ENCODE measurements around the gene FER1L5. TPM values are rescaled to one million over a fixed set of nuclear protein-coding genes. Genes with fewer than 3 reads are reported as not detected.

FER1L5 gene
- total RNA-seq, 2 donors from 2014 or later = 0.78 to 3.6 TPM

DNA sequence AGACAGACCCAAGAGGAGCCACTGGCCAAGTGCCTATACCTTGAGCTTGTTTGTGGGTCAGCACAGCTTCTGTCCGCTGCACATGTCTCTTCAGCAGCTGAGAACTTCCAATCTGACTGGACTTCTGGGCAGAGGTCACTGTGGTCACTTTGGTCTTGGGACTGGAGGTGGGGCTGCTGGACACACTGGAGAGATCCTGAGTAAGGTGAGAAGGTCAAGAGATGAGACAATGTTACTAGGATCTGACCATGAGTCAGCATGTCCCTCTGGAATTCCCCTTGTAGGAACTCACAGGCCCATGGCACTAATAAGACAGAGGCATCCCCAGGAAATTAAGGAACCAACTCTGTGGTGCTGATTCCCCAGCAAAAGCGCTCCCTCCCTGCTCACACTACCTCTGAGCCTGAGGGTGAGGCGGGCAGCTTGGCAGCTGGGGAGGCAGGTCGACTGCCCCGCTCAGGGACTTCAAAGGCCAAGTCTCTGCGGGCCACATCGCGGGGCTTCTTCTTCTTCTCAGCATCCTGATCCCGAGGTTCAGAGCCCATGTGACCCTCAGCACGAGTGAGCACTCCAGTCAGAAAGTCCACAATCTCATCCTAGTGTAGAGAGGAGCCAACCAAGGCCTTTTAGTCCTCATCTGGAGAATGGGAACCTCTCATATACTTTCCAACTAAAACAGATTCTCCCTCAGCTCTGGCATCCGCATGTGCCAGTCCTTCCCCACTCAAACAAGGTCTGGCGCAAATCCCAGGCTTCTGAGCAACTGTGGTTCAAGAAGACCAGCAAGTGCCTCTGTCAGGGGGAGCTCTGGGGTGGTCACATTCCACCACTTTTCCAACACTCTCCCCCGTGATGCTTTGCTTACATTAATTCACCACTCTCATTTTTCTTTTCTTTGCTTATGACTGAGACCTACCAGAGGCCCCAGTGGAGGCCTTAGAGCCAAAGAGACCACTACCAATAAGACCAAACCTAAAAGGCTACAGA lies 33.8 kb upstream of the FER1L5 start:
- intact Hi-C loops (cut with DNase I) = no loop called here
- H3K4me1 ChIP-seq = peaks cover 34% of the 10 kb centered on the region
- no peaks in the 10 kb centered on the region for H3K9me3 ChIP-seq
- H3K27ac ChIP-seq = no peak overlapping the region
- no peak overlapping the region for H3K4me3 ChIP-seq
- ATAC-seq = no peak
- no peak for DNase-seq
- H3K36me3 ChIP-seq (replicated peaks in 1 of 2; ENCODE audit: insufficient read depth in 1 of 2, low read depth in 2 of 2) = peaks cover 12 to 33% of the 10 kb centered on the region in 2 donors
- 88 to 92% methylated on average over 4 to 13 of the region's 13 CpGs for WGBS, 2 donors
- TF ChIP-seq POLR2A (IDR thresholded peaks at IDR 0.05) = no peak
- TF ChIP-seq, protein P1, sequence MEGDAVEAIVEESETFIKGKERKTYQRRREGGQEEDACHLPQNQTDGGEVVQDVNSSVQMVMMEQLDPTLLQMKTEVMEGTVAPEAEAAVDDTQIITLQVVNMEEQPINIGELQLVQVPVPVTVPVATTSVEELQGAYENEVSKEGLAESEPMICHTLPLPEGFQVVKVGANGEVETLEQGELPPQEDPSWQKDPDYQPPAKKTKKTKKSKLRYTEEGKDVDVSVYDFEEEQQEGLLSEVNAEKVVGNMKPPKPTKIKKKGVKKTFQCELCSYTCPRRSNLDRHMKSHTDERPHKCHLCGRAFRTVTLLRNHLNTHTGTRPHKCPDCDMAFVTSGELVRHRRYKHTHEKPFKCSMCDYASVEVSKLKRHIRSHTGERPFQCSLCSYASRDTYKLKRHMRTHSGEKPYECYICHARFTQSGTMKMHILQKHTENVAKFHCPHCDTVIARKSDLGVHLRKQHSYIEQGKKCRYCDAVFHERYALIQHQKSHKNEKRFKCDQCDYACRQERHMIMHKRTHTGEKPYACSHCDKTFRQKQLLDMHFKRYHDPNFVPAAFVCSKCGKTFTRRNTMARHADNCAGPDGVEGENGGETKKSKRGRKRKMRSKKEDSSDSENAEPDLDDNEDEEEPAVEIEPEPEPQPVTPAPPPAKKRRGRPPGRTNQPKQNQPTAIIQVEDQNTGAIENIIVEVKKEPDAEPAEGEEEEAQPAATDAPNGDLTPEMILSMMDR (IDR thresholded peaks at IDR 0.05) = no peak
- no peaks in the 10 kb centered on the region for H3K27me3 ChIP-seq

DNA sequence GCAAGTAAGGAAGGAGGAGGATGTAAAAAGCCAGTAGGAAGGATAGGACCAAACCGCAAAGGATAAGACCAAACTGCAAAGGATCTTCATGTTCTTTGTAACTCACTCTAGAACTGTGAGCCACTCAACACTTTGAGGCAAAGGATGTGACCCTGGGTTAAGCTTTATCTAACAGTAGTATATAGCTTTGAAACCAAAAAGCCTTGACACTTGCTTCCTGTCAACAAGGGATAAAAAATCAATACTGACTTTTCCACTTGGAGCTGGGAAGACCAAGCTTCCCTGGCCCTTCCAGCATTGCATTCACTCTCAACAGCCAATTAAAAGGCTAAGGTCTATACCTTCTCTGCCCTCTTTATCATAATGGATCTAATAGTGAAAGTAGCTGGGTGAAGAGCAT lies 26.4 kb upstream of the FER1L5 start:
- intact Hi-C loops (cut with DNase I) = no loop called here
- H3K4me3 ChIP-seq = no peak overlapping the region
- H3K9me3 ChIP-seq = no peaks in the 10 kb centered on the region
- H3K4me1 ChIP-seq = peaks cover 8% of the 10 kb centered on the region
- WGBS, 2 donors = 67 to 81% methylated on average over 1 of the region's 1 CpG
- no peaks in the 10 kb centered on the region for H3K27me3 ChIP-seq
- peaks cover 0 to 13% of the 10 kb centered on the region in 2 donors for H3K36me3 ChIP-seq (replicated peaks in 1 of 2; ENCODE audit: insufficient read depth in 1 of 2, low read depth in 2 of 2)
- ATAC-seq (no peak), DNase-seq (no peak)
- no peak overlapping the region for H3K27ac ChIP-seq
- no peak for TF ChIP-seq POLR2A (IDR thresholded peaks at IDR 0.05)
- TF ChIP-seq, protein P1 (IDR thresholded peaks at IDR 0.05) = no peak

GRCh38 chr2:96616535-96616934 lies 26.0 kb upstream of the FER1L5 start:
- peaks cover 0 to 10% of the 10 kb centered on the region in 2 donors for H3K36me3 ChIP-seq (replicated peaks in 1 of 2; ENCODE audit: insufficient read depth in 1 of 2, low read depth in 2 of 2)
- no peak for ATAC-seq
- peak overlapping the region in 1 of 4 donors; percentile 16 for H3K27ac ChIP-seq

GRCh38 chr2:96617012-96617411 lies 25.6 kb upstream of the FER1L5 start:
- Histone ChIP-seq H3K27me3 (no peaks in the 10 kb centered on the region), H3K27ac (peak overlapping the region in 1 of 4 donors; percentile 16), H3K4me3 (no peak overlapping the region), H3K9me3 (no peaks in the 10 kb centered on the region), H3K36me3 (replicated peaks in 1 of 2; ENCODE audit: insufficient read depth in 1 of 2, low read depth in 2 of 2) (peaks cover 0 to 10% of the 10 kb centered on the region in 2 donors), H3K4me1 (peaks cover 8% of the 10 kb centered on the region)
- TF ChIP-seq POLR2A (IDR thresholded peaks at IDR 0.05) = no peak
- TF ChIP-seq, protein P1 (IDR thresholded peaks at IDR 0.05) = no peak
- 82 to 89% methylated on average over 4 of the region's 4 CpGs for WGBS, 2 donors
- DNase-seq = no peak
- ATAC-seq = no peak
- intact Hi-C loops (cut with DNase I) = no loop called here

More at GRCh38 chr2:96616535-96616934, 26.0 kb upstream of the FER1L5 start:
- intact Hi-C loops (cut with DNase I) = no loop called here
- TF ChIP-seq, protein P1 (IDR thresholded peaks at IDR 0.05) = no peak
- no peak for TF ChIP-seq POLR2A (IDR thresholded peaks at IDR 0.05)
- Histone ChIP-seq H3K9me3 (no peaks in the 10 kb centered on the region), H3K4me1 (peaks cover 8% of the 10 kb centered on the region), H3K4me3 (no peak overlapping the region), H3K27me3 (no peaks in the 10 kb centered on the region)
- DNase-seq = no peak
- 72 to 75% methylated on average over 6 of the region's 6 CpGs for WGBS, 2 donors

Measured in body of pancreas (tissue), 4 donors.